Measurements from ENCODE around the gene TAP2. TPM values are rescaled to one million over a fixed set of nuclear protein-coding genes. Genes with fewer than 3 reads are reported as not detected.

The TAP2 gene
- total RNA-seq, 1 donor from 2014 or later = 22.4 TPM

GRCh38 chr6:32867554-32868256, 29.2 kb upstream of the TAP2 start:
- no peak for TF ChIP-seq CTCF (IDR thresholded peaks at IDR 0.05; ENCODE audit: borderline replicate concordance)
- Histone ChIP-seq H3K4me3 (no peak overlapping the region), H3K27ac (replicated peaks) (no peak overlapping the region), H3K4me1 (peaks cover 4% of the 10 kb centered on the region), H3K36me3 (no peaks in the 10 kb centered on the region), H3K9me3 (replicated peaks) (peaks cover 8% of the 10 kb centered on the region), H3K27me3 (ENCODE audit: low read depth) (no peaks in the 10 kb centered on the region)
- no peak for DNase-seq
- intact Hi-C loops (cut with micrococcal nuclease) = loop anchor here (5.0 kb wide), 1 partner anchor 40 kb away; no protein-coding TSS in a partner anchor

GRCh38 chr6:32867022-32867477, 28.5 kb upstream of the TAP2 start:
- no peak overlapping the region for H3K27ac ChIP-seq (replicated peaks)
- intact Hi-C loops (cut with micrococcal nuclease) = loop anchor here (5.0 kb wide), 1 partner anchor 40 kb away; no protein-coding TSS in a partner anchor

GRCh38 chr6:32865724-32866443, 27.3 kb upstream of the TAP2 start:
- H3K4me1 ChIP-seq = peaks cover 4% of the 10 kb centered on the region
- no peaks in the 10 kb centered on the region for H3K27me3 ChIP-seq (ENCODE audit: low read depth)
- no peaks in the 10 kb centered on the region for H3K9me3 ChIP-seq (replicated peaks)
- TF ChIP-seq CTCF (IDR thresholded peaks at IDR 0.05; ENCODE audit: borderline replicate concordance) = no peak
- H3K36me3 ChIP-seq = no peaks in the 10 kb centered on the region
- intact Hi-C loops (cut with micrococcal nuclease) = loop anchor here (5.0 kb wide), 1 partner anchor 39 kb away; no protein-coding TSS in a partner anchor
- DNase-seq = no peak
- no peak overlapping the region for H3K27ac ChIP-seq (replicated peaks)
- no peak overlapping the region for H3K4me3 ChIP-seq

More at GRCh38 chr6:32867022-32867477, 28.5 kb upstream of the TAP2 start:
- no peaks in the 10 kb centered on the region for H3K36me3 ChIP-seq
- no peak overlapping the region for H3K4me3 ChIP-seq
- DNase-seq = no peak
- no peak for TF ChIP-seq CTCF (IDR thresholded peaks at IDR 0.05; ENCODE audit: borderline replicate concordance)
- peaks cover 4% of the 10 kb centered on the region for H3K4me1 ChIP-seq
- H3K9me3 ChIP-seq (replicated peaks) = peaks cover 1% of the 10 kb centered on the region
- H3K27me3 ChIP-seq (ENCODE audit: low read depth) = no peaks in the 10 kb centered on the region

GRCh38 chr6:32862725-32863124, 24.2 kb upstream of the TAP2 start:
- DNase-seq = no peak
- Histone ChIP-seq H3K36me3 (peaks cover 23% of the 10 kb centered on the region), H3K27ac (replicated peaks) (no peak overlapping the region), H3K4me1 (peaks cover under 1% of the 10 kb centered on the region), H3K27me3 (ENCODE audit: low read depth) (no peaks in the 10 kb centered on the region), H3K4me3 (no peak overlapping the region), H3K9me3 (replicated peaks) (no peaks in the 10 kb centered on the region)
- intact Hi-C loops (cut with micrococcal nuclease) = no loop called here
- no peak for TF ChIP-seq CTCF (IDR thresholded peaks at IDR 0.05; ENCODE audit: borderline replicate concordance)

- intact Hi-C loops (cut with micrococcal nuclease) = no loop called here
- no peaks in the 10 kb centered on the region for H3K27me3 ChIP-seq (ENCODE audit: low read depth)
- no peak for TF ChIP-seq CTCF (IDR thresholded peaks at IDR 0.05; ENCODE audit: borderline replicate concordance)
- H3K9me3 ChIP-seq (replicated peaks) = no peaks in the 10 kb centered on the region
- H3K4me3 ChIP-seq = no peak overlapping the region
- DNase-seq = no peak
- peaks cover 2% of the 10 kb centered on the region for H3K4me1 ChIP-seq
- H3K36me3 ChIP-seq = peaks cover 30% of the 10 kb centered on the region
- no peak overlapping the region for H3K27ac ChIP-seq (replicated peaks)
Measured at GRCh38 chr6:32860674-32861073, 22.1 kb upstream of the TAP2 start.

Measured in left ventricle myocardium inferior (tissue), 1 donor.